HG03175 (cell line): ENCODE results near the gene IL17C.

Experiments used
- ATAC-seq: cut with Tn5 transposase; IDR thresholded peaks from one replicate; pipeline ENCODE4 v1.9.1; 2021; ENCODE audit warnings: mild to moderate bottlenecking, moderate library complexity; ENCODE audit not compliant: unreplicated experiment

The IL17C gene, protein sequence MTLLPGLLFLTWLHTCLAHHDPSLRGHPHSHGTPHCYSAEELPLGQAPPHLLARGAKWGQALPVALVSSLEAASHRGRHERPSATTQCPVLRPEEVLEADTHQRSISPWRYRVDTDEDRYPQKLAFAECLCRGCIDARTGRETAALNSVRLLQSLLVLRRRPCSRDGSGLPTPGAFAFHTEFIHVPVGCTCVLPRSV

DNA sequence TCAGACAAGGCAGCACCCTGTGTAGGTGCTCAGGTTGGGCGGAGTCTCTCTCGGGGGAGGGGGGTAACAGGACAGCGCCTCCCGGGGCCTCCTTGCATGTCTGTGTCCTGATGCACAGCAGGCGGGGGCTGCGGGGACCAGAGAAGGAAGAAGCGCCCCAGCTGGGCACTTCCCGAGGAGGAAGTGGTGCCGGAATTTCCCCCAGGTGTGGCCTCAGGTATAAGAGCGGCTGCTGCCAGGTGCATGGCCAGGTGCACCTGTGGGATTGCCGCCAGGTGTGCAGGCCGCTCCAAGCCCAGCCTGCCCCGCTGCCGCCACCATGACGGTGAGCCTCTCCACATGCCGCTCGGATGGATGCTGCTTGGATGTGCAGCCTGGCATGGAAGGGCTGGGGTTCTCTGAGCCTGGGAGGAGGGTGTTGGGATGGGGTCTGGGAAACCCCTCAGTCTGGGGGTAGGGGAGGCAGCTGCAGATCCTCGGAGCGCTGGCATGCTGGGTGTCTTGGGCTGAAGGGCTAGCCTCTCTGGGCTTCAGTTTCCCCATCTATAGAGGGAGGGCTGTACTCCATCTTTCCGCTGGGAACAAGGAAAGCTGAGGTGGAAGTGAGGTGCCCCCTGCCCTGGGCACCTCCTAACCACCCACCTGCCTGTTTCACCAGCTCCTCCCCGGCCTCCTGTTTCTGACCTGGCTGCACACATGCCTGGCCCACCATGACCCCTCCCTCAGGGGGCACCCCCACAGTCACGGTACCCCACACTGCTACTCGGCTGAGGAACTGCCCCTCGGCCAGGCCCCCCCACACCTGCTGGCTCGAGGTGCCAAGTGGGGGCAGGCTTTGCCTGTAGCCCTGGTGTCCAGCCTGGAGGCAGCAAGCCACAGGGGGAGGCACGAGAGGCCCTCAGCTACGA is at the start of gene IL17C:
IL17C (plus strand) TSS at position 250 of the 908 bp plus-strand sequence; CDS start at position 320, 70 bp downstream.
- ATAC-seq, result no peak

DNA sequence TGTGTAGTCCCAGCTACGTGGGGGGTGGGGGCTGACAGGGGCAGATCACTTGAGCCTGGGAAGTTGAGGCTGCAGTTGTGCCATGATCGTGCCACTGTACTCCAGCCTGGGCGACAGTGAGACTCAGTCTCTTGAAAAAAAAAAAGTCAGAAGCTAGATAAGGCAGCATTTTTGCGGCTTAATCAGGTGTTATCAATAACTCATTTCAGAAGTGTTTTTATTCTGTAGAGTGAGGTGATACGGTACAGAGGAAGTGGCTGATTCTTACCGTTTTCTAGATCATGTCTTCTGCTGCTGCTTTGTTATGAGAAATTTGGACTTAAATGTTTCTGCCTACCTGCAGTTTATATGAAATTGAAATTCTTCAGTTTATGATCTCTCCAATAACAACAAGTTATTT is 49.6 kb upstream of the IL17C start:
- ATAC-seq, result no peak

DNA sequence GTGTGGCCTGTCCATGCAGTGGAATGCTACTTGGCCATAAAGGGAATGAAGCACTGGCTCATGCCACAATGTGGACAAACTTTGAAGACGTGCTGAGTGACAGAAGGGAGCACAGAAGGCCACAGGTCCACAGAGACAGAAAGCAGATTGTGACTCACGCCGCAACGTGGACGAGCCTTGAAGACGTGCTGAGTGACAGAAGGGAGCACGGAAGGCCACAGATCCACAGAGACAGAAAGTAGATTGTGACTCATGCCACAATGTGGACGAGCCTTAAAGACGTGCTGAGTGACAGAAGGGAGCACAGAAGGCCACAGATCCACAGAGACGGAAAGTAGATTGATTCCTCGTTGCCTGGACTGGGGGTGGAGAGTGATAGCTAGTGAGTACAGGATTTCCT is 48.9 kb upstream of the IL17C start:
- ATAC-seq, result no peak

DNA sequence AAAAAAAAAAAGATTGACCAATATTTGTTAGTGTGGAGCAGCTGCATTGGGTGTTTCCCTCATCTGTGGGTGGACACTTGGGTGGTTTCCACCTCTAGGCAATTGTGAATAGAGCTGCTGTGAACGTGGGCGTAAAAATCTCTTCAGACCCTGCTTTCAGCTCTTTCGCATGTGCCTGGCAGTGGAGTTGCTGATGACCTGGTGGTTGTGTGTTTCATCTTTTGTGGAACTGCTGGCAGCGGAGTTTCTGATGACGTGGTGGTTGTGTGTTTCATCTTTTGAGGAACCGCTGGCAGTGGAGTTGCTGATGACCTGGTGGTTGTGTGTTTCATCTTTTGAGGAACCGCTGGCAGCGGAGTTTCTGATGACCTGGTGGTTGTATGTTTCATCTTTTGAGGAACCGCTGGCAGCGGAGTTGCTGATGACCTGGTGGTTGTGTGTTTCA is 46.8 kb upstream of the IL17C start:
- ATAC-seq, result no peak

DNA sequence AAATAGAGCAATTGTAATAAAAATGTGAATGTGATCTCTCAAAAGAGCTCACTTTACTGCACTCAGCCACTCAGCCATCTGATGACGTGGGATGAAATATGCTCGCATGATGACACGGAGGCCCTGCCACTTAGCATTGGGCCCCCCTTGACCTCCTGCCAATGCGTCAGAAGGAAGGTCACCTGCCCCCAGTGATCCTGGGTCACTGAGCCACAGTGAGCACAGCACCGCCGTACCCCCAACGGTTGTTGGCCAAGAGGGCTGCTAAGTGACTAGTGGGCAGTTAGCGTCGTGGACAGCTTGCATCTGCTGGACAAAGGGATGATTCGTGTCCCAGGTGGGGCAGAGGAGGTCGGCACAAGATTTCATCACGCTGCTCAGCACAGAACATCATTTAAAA is 45.3 kb upstream of the IL17C start:
- no peak for ATAC-seq

DNA sequence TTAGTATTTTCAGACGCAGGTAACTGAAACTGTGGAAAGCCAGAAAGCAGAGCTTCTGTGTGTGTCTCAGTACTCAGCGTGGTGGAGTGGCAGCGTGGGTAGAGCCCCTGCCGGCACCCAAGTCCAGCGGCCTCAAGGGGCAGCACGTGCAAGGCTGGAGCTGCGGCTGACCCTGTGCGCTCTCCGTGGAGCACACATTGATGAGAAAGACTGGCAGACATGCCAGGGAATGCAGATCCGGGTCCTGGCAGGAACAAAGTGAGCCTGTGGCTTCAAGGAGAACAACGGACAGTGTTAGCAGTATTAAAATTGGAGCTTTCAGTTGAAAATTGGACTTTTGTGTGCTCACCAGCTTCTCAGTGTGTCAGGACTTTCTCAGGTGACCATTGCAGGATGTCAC is 44.9 kb upstream of the IL17C start:
- ATAC-seq, result no peak

DNA sequence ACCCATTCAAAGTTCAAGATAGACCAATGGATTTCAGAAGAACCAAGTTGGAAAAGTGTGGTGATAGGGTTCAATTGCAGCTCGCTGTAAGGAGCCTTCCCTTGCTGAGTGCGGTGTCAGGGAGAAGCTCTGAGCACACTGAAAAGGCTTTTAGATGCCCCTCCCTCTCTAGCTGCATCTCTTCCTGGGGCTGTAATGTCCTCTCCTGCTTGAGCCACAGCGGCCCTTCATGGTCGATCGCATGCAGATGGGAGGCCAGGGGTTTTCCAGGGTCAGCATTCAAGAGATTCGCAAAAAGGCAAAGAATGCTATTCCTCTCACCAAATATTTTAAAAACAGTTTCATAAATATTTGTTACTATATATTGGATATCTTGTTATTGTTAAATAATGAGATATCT is 44.5 kb upstream of the IL17C start:
- ATAC-seq, result no peak

DNA sequence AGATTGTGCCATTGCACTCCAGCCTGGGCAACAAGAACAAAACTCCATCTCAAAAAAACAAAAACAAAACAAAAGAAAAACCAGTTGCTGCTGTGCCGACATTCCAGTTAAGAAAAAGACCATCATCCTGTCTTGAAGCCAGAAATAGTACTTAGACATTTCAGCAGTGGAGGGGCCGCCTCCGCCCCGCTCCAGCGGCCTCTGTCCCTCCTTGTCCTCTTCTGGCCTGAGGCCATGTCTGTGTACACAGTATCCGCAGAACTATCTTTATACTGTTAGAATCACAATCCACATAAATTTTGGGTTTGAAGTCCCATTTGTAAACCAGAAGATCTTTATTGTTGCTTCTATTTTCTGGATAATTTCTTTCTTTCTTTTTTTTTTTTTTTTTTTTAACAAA is 43.3 kb upstream of the IL17C start:
- ATAC-seq, result no peak

DNA sequence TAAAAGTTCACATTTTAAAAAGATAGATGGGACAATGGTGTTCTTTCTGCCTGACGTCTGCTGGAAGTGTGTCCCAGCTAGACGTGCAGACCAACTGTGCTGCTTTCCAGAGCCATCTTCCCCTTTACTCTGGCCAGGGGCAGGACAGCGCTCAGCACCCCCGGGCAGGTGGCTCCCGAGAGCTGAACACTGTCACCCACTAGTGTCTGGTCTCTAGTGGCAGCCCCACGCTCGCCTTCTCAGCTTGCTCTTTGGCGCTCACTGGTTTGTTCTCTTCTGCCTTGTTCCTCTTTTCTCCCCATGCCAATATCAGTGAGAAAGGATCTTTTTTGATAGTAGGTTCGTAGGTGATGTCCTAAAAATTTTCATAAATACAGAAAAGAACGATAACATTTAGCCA is 42.5 kb upstream of the IL17C start:
- no peak for ATAC-seq

DNA sequence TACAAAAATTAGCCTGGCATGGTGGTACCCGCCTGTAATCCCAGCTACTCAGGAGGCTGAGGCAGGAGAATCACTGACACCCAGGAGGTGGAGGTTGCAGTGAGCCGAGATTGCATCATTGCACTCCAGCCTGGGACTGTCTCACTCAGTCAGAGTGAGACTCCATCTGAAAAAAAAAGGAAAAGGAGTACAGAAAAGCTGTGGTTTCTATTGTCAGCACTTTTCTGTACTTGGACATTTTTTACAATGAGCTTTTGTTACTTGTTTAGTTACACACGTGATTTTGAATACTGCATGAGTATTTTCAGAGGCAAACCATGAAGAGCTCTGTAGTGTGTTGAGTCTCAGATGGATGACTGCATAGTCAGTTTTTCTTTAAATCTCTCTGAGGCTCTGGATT is 41.9 kb upstream of the IL17C start:
- ATAC-seq, result no peak

DNA sequence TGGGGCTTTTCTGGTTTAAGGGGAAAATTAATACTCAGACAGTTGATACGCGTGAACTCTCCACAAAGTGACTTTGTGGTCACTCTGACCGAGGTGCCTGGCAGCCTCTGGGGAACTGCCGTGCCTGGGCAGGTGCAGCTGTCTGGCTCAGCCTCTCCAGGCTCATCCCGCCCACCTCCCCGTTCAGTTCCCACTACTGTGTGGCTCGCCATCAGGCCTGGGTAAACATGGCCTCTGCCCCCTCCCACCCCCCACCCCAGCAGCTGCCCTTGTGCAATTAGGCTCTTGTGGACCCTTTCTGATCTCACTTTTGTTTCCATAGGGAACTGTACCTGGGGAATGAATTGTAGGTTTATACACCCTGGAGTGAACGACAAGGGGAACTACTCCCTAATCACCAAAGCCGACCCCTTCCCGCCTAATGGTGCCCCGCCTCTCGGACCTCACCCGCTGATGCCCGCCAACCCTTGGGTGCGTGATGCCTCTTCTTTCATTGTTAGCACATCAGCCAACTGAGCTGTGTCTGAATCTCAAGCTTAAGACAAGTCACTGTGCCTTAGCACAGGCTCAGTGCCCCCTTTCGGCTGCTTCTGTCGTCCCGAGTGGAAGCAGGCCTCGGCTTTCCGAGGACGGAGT is 40.4 kb upstream of the IL17C start:
- ATAC-seq, result no peak

DNA sequence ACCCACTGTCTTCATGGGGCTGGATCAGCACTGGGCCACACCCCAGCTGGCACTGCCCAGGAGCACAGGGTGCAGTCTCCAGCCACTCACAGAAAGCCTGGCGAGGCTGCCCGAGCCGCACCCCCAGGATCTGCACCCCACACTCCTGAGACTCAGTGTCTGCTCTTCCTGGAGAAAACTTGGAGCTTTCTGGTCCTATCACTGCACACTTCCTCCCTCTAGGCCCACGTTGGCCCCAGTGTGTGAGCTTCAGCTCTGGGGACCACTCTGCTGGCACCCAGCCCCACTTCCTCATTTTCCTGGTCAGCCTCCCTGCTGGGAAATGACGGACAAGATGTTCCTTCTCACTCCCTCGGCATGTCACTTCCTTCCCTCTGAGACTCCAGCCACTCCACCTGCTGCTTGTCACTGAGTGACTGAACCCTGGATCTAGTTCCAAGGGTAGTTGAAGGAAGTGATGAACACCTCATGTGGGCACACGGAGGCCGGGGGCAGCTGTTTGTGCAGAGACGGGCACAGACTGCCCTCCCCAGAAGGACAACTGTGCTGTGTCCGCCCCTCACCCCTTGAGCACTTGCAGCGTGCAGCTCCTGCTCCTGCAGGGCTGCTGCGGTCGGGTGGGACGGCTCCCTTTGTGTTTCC is 39.2 kb upstream of the IL17C start:
- ATAC-seq, result no peak

DNA sequence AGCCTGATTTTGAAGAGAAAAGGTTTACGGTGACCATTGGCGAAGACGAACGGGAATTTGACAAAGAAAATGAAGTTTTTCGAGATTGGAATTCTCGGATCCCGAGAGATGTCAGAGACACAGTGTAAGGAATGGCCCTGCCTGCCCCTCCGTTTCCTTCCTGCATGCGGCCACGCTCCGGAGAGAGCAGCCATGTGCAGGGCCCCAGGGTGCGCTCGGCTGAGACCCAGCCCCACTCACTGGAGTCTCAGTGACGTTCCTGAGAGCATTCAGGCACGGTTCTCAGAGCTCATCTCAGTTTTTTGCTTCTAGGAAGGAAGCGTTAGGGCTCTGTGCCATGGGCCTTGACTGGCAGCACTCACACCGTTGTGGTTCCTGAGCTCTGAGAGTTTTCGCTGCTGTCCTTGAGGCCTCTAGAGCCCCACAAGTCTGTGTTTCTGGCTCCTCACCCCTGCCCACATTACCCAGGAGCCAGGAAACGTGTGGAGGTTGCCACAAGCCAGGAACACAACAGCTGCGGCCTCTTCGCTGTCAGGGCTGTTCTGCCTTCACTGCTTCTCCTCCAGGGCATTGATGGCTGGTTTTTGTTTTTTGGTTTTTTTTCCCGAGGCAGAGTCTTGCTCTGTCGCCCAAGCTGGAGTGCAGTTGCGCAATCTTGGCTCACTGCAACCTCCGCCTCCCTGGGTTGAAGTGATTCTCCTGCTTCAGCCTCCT is 38.4 kb upstream of the IL17C start:
- no peak for ATAC-seq

DNA sequence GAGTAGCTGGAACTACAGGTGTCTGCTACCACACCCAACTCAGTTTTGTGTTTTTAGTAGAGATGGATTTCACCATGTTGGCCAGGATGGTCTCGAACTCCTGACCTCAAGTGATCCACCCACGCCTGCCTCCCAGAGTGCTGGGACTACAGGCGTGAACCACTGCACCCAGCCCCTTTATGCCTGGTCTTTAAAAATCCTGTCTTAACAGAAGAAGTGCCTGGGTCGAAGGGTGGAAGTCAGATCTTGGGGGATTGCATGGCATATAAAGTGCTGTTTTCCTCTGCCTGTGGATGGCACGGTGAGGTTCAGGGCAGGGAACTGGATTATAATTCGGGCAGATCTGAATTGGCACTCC is 37.9 kb upstream of the IL17C start:
- ATAC-seq, result no peak

DNA sequence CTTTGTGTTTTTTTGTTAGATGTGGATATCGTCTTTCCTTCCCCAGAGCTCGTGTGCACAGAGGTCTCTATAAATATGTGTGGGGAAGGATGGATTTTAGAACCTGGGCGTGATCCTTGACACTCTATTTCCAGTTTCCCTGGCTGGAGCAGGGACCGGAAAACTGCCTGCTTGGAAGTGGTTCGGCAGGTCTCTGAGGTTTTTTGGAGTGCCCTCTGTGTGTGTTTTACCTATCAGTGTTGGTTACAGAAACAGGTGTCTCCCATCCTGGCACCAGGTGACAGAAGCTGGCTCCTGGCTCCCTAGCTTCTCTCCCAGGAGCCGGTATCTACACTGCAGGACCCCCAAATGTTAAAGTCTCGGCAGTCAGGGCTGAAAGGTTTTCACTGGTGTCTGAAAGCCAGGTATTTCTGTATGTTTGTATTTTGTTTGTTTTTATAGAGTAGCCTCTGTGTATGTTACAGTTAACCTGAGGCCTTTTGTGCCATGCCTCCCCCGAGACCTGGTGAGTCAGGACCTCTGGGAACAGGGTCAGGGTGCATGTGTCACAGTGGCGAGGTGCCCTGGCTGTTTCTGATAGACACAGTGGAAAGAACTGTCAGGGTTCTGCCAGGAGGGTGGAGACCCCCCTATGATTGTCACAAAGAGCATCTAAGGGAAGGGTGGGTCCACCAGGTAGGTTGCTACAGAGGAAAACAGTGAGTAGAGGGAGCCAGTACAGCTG is 36.9 kb upstream of the IL17C start:
- no peak for ATAC-seq

DNA sequence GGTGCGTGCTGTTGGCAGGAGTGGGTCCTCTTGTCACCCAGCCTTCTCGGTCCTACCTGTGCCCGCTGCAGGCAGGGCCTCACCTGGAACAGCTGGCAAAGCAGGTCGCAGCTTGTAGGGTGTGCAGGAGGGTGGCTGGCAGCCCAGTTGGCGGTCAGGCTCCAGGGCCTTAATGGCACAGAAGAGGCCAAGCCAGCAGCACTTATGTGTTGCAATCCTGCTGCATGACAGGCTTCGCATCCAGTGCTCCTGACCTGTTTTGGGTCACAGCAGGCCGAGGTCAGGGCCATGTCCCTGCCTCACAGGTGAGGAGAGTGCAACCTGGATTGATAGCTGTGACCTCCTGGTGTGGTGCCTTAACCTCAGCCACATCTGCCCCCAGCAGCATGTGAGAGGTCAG is 36.3 kb upstream of the IL17C start:
- ATAC-seq, result no peak

DNA sequence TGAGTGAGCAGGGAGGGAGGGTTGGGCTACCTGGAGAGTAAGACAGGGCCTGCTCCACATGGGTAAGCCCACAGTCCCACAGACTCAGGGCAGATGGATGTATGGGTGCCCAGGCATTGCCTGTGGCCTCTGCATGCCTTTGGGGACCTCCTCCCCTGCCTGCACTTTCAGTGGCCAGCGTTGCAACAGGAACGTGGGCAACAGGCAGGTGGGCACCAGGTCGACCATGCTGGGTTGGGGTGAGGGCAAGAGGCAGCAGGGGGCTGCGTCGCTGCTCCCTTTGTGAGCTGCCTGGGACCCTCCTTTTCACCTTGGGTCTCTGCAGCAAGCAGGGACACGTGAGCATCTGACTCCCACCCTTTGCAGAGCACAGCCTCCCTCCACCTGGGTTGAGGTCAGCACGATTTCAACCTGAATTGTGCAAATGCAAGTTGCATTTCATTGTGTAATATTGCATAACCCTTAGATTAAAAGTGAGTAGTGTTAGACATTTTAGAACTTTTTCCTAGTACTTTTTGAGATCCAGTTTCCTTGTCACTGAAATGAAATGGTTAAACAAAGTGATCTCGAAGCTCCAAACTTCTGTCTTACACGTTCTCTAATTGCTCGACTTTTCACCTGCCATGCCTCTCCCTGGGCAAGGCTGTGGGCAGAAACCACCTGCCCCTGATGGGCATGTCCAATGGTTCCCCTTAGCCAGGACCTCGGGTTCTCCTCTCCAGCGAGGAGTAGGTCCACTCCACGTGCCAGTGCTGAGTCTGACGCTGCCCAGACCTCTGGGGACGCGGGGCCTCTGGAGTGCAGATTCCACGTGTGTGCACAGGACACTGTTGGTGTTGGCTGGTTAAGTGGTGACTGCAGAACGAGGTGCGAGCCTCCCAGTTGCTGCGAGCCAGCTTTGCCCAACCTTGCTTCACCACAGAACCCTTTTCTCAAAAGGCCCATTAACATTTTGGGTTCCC is 32.9 kb upstream of the IL17C start:
- ATAC-seq, result no peak

DNA sequence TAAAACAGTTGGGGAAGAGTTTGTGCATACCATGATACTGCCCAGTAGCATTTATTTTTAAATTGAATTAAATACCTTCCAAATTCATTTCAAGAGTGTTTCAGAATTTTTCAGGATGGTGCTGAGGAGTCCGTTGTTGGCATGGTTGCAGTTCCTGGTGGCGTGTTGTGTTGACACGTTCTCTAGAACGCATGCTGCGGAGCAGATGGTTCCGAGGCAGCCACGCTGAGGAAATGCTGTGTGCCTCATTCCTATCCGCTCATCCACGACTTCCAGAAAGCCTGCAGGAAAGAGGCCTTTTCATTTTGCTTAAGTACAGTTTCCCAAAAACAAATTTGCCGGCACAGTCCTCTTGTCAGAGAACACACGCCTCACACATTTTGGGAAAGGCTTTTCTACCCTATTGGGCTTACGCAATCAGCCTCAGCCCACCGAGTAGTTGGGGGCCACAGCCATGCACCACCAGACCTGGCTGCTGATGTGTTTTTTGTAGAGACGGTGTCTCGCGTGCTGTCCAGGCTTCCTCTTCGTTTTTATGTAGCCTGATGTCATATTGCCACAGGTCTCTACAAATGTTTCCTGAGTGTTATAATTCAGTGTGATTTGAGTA is 32.1 kb upstream of the IL17C start:
- ATAC-seq, result no peak

DNA sequence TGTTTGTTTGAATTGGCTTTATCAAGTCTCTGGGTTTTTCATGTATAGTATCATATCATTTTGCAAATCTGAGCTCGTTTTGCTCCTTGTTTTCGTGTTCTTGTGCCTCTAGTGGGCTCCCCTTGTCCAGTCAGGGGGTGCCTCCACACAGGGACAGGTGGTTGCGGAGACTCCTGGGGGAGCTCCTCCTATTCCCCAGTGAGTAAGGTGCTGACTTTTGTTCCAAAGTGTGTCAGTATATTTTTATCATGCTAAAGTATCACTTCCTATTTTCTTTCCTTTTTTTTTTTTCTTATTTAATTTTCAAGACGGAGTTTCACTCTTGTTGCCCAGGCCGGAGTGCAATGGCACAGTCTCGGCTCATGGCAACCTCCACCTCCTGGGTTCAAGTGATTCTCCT is 30.3 kb upstream of the IL17C start:
- no peak for ATAC-seq
